B cell (primary cell): ENCODE results near the gene ZNF438. TPM values are rescaled to one million over a fixed set of nuclear protein-coding genes. Genes with fewer than 3 reads are reported as not detected.

Experiments used
- ATAC-seq: fragments of 200-7000 bp; cut with Tn5 transposase; one replicate; pipeline ENCODE4 v1.10.0; 2021; ENCODE audit warnings: low read depth, mild to moderate bottlenecking, moderate number of reproducible peaks, moderate library complexity
- CTCF ChIA-PET: fragments of 350-600 bp; sonication (Branson Sonifier 250); formaldehyde crosslinking; loops from one replicate; lab custom pipeline; 2021; ENCODE audit warnings: antibody characterized with exemption, inconsistent platforms; lab: Charles Lee
- POLR2A ChIA-PET: fragments of 350-600 bp; sonication (Branson Sonifier 250); formaldehyde crosslinking; loops from one replicate; lab custom pipeline; 2021; ENCODE audit warnings: antibody characterized with exemption; lab: Charles Lee
- DNase-seq: peaks from one replicate; pipeline ENCODE4 v3.0.0; 2013
- H2AFZ ChIP-seq: 2 replicates; pipeline ENCODE4 v1.6.1; 2012; ENCODE audit warnings: mild to moderate bottlenecking, low read depth, low read length; ENCODE audit not compliant: insufficient read depth, poor library complexity, severe bottlenecking
- H3K27ac ChIP-seq, 2 donors: 1 replicate in 1 of 2; 2 replicates in 1 of 2; pipeline ENCODE4 v1.5.1; 2012 to 2013; ENCODE audit warnings: low read length in 2 of 2, mild to moderate bottlenecking in 2 of 2, moderate library complexity in 1 of 2
- H3K27me3 ChIP-seq, 4 experiments: fragments of 200-600 bp in 1 of 4; sonication (generic) in 1 of 4; replicated peaks in 1 of 4; 1 replicate in 2 of 4; 2 replicates in 2 of 4; pipeline versions ENCODE4 v1.6.1 to v1.7.0; 2013 to 2016; ENCODE audit warnings: low read length in 3 of 4, mild to moderate bottlenecking in 2 of 4, mixed read lengths in 1 of 4, moderate library complexity in 1 of 4; ENCODE audit not compliant: insufficient read depth in 4 of 4, control insufficient read depth in 3 of 4; ENCODE audit errors: control extremely low read depth in 1 of 4
- H3K36me3 ChIP-seq, 2 experiments: replicated peaks in 1 of 2; 1 replicate in 1 of 2; 2 replicates in 1 of 2; pipeline versions ENCODE4 v1.6.1 to v1.7.1; 2013; ENCODE audit warnings: low read length in 1 of 2; ENCODE audit not compliant: insufficient read depth in 2 of 2, control insufficient read depth in 1 of 2; ENCODE audit errors: control extremely low read depth in 1 of 2, extremely low read depth in 1 of 2
- H3K4me1 ChIP-seq, 2 donors: fragments of 200-600 bp in 1 of 2; sonication (generic) in 1 of 2; 1 replicate in 1 of 2; 2 replicates in 1 of 2; pipeline versions ENCODE4 v1.5.1 to v1.6.1; 2013 to 2017; ENCODE audit warnings: low read length in 2 of 2; ENCODE audit not compliant: control insufficient read depth in 2 of 2, insufficient read depth in 2 of 2
- H3K4me2 ChIP-seq: replicated peaks from 2 replicates; pipeline ENCODE3; 2012; ENCODE audit warnings: mild to moderate bottlenecking, low read depth, low read length; ENCODE audit not compliant: poor library complexity, severe bottlenecking
- H3K4me3 ChIP-seq, 5 experiments: fragments of 200-600 bp in 1 of 5; sonication (generic) in 1 of 5; 1 replicate in 3 of 5; 2 replicates in 2 of 5; pipeline versions ENCODE4 v1.5.1 to v1.7.0; 2011 to 2016; ENCODE audit warnings: low read length in 4 of 5, mild to moderate bottlenecking in 4 of 5, low read depth in 2 of 5, control low read depth in 1 of 5, moderate library complexity in 1 of 5; ENCODE audit not compliant: insufficient read depth in 1 of 5; ENCODE audit errors: control extremely low read depth in 1 of 5, extremely low read depth in 1 of 5
- H3K79me2 ChIP-seq: fragments of 200-600 bp; sonication (generic); one replicate; pipeline ENCODE4 v1.6.0; 2016; ENCODE audit warnings: low read length; ENCODE audit not compliant: control insufficient read depth, insufficient read depth
- H3K9ac ChIP-seq: fragments of 200-600 bp; sonication (generic); 2 replicates; pipeline ENCODE4 v1.6.1; 2017; ENCODE audit warnings: mild to moderate bottlenecking, low read length, moderate library complexity
- H3K9me3 ChIP-seq, 3 donors: one replicate each; pipeline versions ENCODE4 v1.6.1 to v1.7.1; 2013; ENCODE audit warnings: low read length in 2 of 3; ENCODE audit not compliant: control insufficient read depth in 2 of 3, insufficient read depth in 1 of 3; ENCODE audit errors: control extremely low read depth in 1 of 3
- H4K20me1 ChIP-seq: 2 replicates; pipeline ENCODE4 v1.6.0; 2012; ENCODE audit warnings: mild to moderate bottlenecking, low read length; ENCODE audit not compliant: insufficient read depth, control insufficient read depth, poor library complexity, severe bottlenecking
- H3K27ac Mint-ChIP-seq: one replicate; pipeline ENCODE4 v1.8.0; 2021; ENCODE audit warnings: mixed read lengths
- H3K27me3 Mint-ChIP-seq: one replicate; pipeline ENCODE4 v1.8.0; 2021; ENCODE audit warnings: mixed read lengths
- H3K4me1 Mint-ChIP-seq: one replicate; pipeline ENCODE4 v1.8.0; 2021; ENCODE audit warnings: mixed read lengths
- H3K4me3 Mint-ChIP-seq: one replicate; pipeline ENCODE4 v1.8.0; 2021; ENCODE audit warnings: mixed read lengths
- H3K9me3 Mint-ChIP-seq: one replicate; pipeline ENCODE4 v1.8.0; 2022; ENCODE audit warnings: mixed read lengths; ENCODE audit not compliant: insufficient read depth
- CTCF ChIP-seq: fragments of 200-600 bp; IDR thresholded peaks from one replicate; pipeline ENCODE4 v1.8.0; 2022; ENCODE audit warnings: antibody characterized with exemption, mild to moderate bottlenecking
- EZH2 ChIP-seq: IDR thresholded peaks from 2 replicates; pipeline ENCODE4 v1.6.1; 2012; ENCODE audit warnings: borderline replicate concordance, low read depth, mild to moderate bottlenecking, moderate library complexity, low read length; ENCODE audit not compliant: insufficient read depth, poor library complexity, severe bottlenecking
- WGBS: methylation state at CpG from one replicate; pipeline ENCODE4 v1.1.5; 2013; ENCODE audit warnings: missing lambda C conversion rate; ENCODE audit not compliant: insufficient coverage; 5-methylcytosine and 5-hydroxymethylcytosine counted together
- intact Hi-C: fragments of 100-400 bp; cut with micrococcal nuclease; formaldehyde crosslinking; loops from one replicate; pipeline ENCODE4 v1.10.0; 2022
- polyA plus RNA-seq: library from polyadenylated mRNA; depleted of rRNA; stranded (reverse); fragments of >200 nt; gene quantifications from 2 replicates; pipeline ENCODE4 v1.2.3, GENCODE V29; 2012
- total RNA-seq, 2 donors: library from RNA; stranded (reverse); fragments of 120-200 nt in 1 of 2; gene quantifications; 1 replicate in 1 of 2; 2 replicates in 1 of 2; pipeline versions ENCODE4 v1.2.3 to v1.2.4, GENCODE V29; 2013 to 2022

Gene ZNF438
- total and polyA plus RNA-seq, 2 donors (not counting 1 experiment from before 2014, with no cell fraction given): 2.0 to 3.7 TPM

GRCh38 chr10:30862486-30862885 lies 169.2 kb downstream of the ZNF438 start:
- H3K27ac ChIP-seq: no peak overlapping the region
- no peaks in the 10 kb centered on the region for H3K9me3 Mint-ChIP-seq
- CTCF ChIA-PET: no interaction called here
- TF ChIP-seq CTCF (no peak), EZH2 (no peak)
- POLR2A ChIA-PET: no interaction called here
- H3K79me2 ChIP-seq: no peaks in the 10 kb centered on the region
- no peaks in the 10 kb centered on the region for H4K20me1 ChIP-seq
- no peak overlapping the region for H2AFZ ChIP-seq
- DNase-seq (no peak), ATAC-seq (no peak)
- WGBS: no CpG with 5 or more reads among the region's 2 CpGs
- H3K4me3 Mint-ChIP-seq: no peak overlapping the region
- H3K27me3 Mint-ChIP-seq: no peaks in the 10 kb centered on the region
- no peaks in the 10 kb centered on the region for H3K36me3 ChIP-seq
- no peak overlapping the region for H3K27ac Mint-ChIP-seq
- H3K27me3 ChIP-seq: no peaks in the 10 kb centered on the region
- no peak overlapping the region for H3K4me3 ChIP-seq
- no peaks in the 10 kb centered on the region for H3K9me3 ChIP-seq
- H3K4me1 Mint-ChIP-seq: no peaks in the 10 kb centered on the region
- intact Hi-C loops: no loop called here
- H3K4me1 ChIP-seq: no peaks in the 10 kb centered on the region
- H3K4me2 ChIP-seq: no peak overlapping the region
- H3K9ac ChIP-seq: no peak overlapping the region

DNA sequence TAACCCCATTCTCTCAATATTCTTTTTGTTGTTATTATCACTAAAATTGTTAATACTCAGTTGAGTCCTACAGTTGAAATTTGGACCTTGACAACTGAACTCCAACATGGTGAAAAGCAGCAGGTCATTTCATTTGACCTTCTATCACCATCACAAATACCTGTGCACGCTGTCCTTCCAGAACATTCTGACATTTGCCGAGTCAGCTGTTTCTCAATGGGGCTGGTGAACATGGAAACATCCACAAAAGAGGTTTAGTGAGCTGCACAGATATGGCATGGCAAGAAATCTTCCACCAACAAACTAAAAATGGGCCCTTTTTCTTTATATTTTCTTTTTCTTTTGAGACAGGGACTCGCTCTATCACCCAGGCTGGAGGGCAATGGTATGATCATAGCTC lies 169.7 kb downstream of the ZNF438 start:
- DNase-seq (no peak), ATAC-seq (no peak)
- CTCF ChIA-PET: no interaction called here
- no peak overlapping the region for H3K9ac ChIP-seq
- H3K4me1 ChIP-seq: no peaks in the 10 kb centered on the region
- POLR2A ChIA-PET: no interaction called here
- intact Hi-C loops: no loop called here
- no peak overlapping the region for H3K27ac Mint-ChIP-seq
- H3K4me2 ChIP-seq: no peak overlapping the region
- H3K27me3 ChIP-seq: no peaks in the 10 kb centered on the region
- H3K27ac ChIP-seq: no peak overlapping the region
- no peaks in the 10 kb centered on the region for H3K79me2 ChIP-seq
- H3K36me3 ChIP-seq: no peaks in the 10 kb centered on the region
- H3K27me3 Mint-ChIP-seq: no peaks in the 10 kb centered on the region
- no peak overlapping the region for H3K4me3 Mint-ChIP-seq
- no peaks in the 10 kb centered on the region for H3K4me1 Mint-ChIP-seq
- no peaks in the 10 kb centered on the region for H4K20me1 ChIP-seq
- no peak for TF ChIP-seq EZH2
- no peak for TF ChIP-seq CTCF
- no peaks in the 10 kb centered on the region for H3K9me3 ChIP-seq
- 90% methylated on average over 3 of the region's 3 CpGs for WGBS
- H3K9me3 Mint-ChIP-seq: no peaks in the 10 kb centered on the region
- H3K4me3 ChIP-seq: no peak overlapping the region
- no peak overlapping the region for H2AFZ ChIP-seq
